ENCODE data around the gene ARHGEF19. TPM values are rescaled to one million over a fixed set of nuclear protein-coding genes. Genes with fewer than 3 reads are reported as not detected.

ARHGEF19 gene
- total RNA-seq, 5 donors from 2014 or later (not counting 1 experiment from before 2014, with no cell fraction given): 7.0 to 17.6 (median 12.3) TPM

- H3K4me1 Mint-ChIP-seq: peaks cover 9 to 14% (median 10%) of the 10 kb centered on the region in 3 donors
- H3K9me3 Mint-ChIP-seq: no peaks in the 10 kb centered on the region
- peaks cover 0 to 11% of the 10 kb centered on the region in 2 donors for H3K27me3 Mint-ChIP-seq
- ChIA-PET POLR2A (no interaction called here), CTCF (interaction anchor here in 1 of 2 donors (0.7 to 1.6 kb wide), 2 partner anchors 95 to 103 kb away, joined by 6 read pairs; no protein-coding TSS in a partner anchor)
- H3K27ac ChIP-seq (ENCODE audit: low read length): no peak overlapping the region
- no peak for ATAC-seq (replicated peaks in 1 of 4)
- H3K9me3 ChIP-seq: no peaks in the 10 kb centered on the region
- no peaks in the 10 kb centered on the region for H3K36me3 ChIP-seq (ENCODE audit: control insufficient read depth in 2 of 2, extremely low read depth in 1 of 2, insufficient read depth in 1 of 2, low read length in 1 of 2)
- peaks cover 0 to 67% of the 10 kb centered on the region in 2 experiments for H3K27me3 ChIP-seq (replicated peaks in 1 of 2; ENCODE audit: control insufficient read depth in 2 of 2, extremely low read depth in 1 of 2, insufficient read depth in 2 of 2, low read length in 1 of 2)
- no peak overlapping the region for H3K4me3 Mint-ChIP-seq
- no peak for DNase-seq
- H3K4me3 ChIP-seq (ENCODE audit: control insufficient read depth in 1 of 2, extremely low read depth in 1 of 2, low read length in 1 of 2): no peak overlapping the region
- peaks cover 7 to 10% of the 10 kb centered on the region in 2 experiments for H3K4me1 ChIP-seq (ENCODE audit: control insufficient read depth in 1 of 2, extremely low read depth in 1 of 2, insufficient read depth in 2 of 2, low read length in 2 of 2)
- H3K27ac Mint-ChIP-seq: no peak overlapping the region
- no peaks in the 10 kb centered on the region for H3K36me3 Mint-ChIP-seq
- 81% methylated on average over 12 of the region's 12 CpGs for WGBS (ENCODE audit: insufficient coverage)
Observed at GRCh38 chr1:16173447-16174260, 38.8 kb downstream of the ARHGEF19 start.

- Mint-ChIP-seq H3K36me3 (no peaks in the 10 kb centered on the region), H3K9me3 (no peaks in the 10 kb centered on the region), H3K4me3 (no peak overlapping the region), H3K4me1 (peaks cover 15 to 21% (median 17%) of the 10 kb centered on the region in 3 donors), H3K27ac (no peak overlapping the region), H3K27me3 (peaks cover 0 to 10% of the 10 kb centered on the region in 2 donors)
- H3K4me1 ChIP-seq (ENCODE audit: control insufficient read depth in 1 of 2, extremely low read depth in 1 of 2, insufficient read depth in 2 of 2, low read length in 2 of 2): peaks cover 9 to 17% of the 10 kb centered on the region in 2 experiments
- DNase-seq: no peak
- ChIA-PET POLR2A (no interaction called here), CTCF (interaction anchor here in 1 of 2 donors (0.7 to 1.6 kb wide), 2 partner anchors 94 to 102 kb away, joined by 6 read pairs; no protein-coding TSS in a partner anchor)
- WGBS (ENCODE audit: insufficient coverage): 91% methylated on average over 4 of the region's 14 CpGs
- peaks cover 0 to 69% of the 10 kb centered on the region in 2 experiments for H3K27me3 ChIP-seq (replicated peaks in 1 of 2; ENCODE audit: control insufficient read depth in 2 of 2, extremely low read depth in 1 of 2, insufficient read depth in 2 of 2, low read length in 1 of 2)
- H3K9me3 ChIP-seq: no peaks in the 10 kb centered on the region
- no peak for ATAC-seq (replicated peaks in 1 of 4)
- no peaks in the 10 kb centered on the region for H3K36me3 ChIP-seq (ENCODE audit: control insufficient read depth in 2 of 2, extremely low read depth in 1 of 2, insufficient read depth in 1 of 2, low read length in 1 of 2)
- H3K27ac ChIP-seq (ENCODE audit: low read length): no peak overlapping the region
- no peak overlapping the region for H3K4me3 ChIP-seq (ENCODE audit: control insufficient read depth in 1 of 2, extremely low read depth in 1 of 2, low read length in 1 of 2)
Observed at GRCh38 chr1:16172964-16173446, 39.4 kb downstream of the ARHGEF19 start.

GRCh38 chr1:16172218-16172830 lies 40.1 kb downstream of the ARHGEF19 start:
- Histone ChIP-seq H3K36me3 (ENCODE audit: control insufficient read depth in 2 of 2, extremely low read depth in 1 of 2, insufficient read depth in 1 of 2, low read length in 1 of 2) (no peaks in the 10 kb centered on the region), H3K4me3 (ENCODE audit: control insufficient read depth in 1 of 2, extremely low read depth in 1 of 2, low read length in 1 of 2) (no peak overlapping the region), H3K27me3 (replicated peaks in 1 of 2; ENCODE audit: control insufficient read depth in 2 of 2, extremely low read depth in 1 of 2, insufficient read depth in 2 of 2, low read length in 1 of 2) (peaks cover 0 to 64% of the 10 kb centered on the region in 2 experiments), H3K4me1 (ENCODE audit: control insufficient read depth in 1 of 2, extremely low read depth in 1 of 2, insufficient read depth in 2 of 2, low read length in 2 of 2) (peaks cover 9 to 23% of the 10 kb centered on the region in 2 experiments), H3K27ac (ENCODE audit: low read length) (no peak overlapping the region), H3K9me3 (no peaks in the 10 kb centered on the region)
- ATAC-seq (replicated peaks in 1 of 4): no peak
- no peak for DNase-seq
- Mint-ChIP-seq H3K4me3 (no peak overlapping the region), H3K27me3 (peaks cover 0 to 8% of the 10 kb centered on the region in 2 donors), H3K36me3 (no peaks in the 10 kb centered on the region), H3K4me1 (peaks cover 15 to 21% (median 17%) of the 10 kb centered on the region in 3 donors), H3K9me3 (no peaks in the 10 kb centered on the region), H3K27ac (no peak overlapping the region)
- ChIA-PET CTCF (interaction anchor here (0.6 to 0.8 kb wide), 2 partner anchors 66 to 427 kb away, joined by 3 read pairs; no protein-coding TSS in a partner anchor), POLR2A (no interaction called here)
- WGBS (ENCODE audit: insufficient coverage): 84% methylated on average over 8 of the region's 15 CpGs

GRCh38 chr1:16171314-16172151 lies 40.9 kb downstream of the ARHGEF19 start:
- ATAC-seq (replicated peaks in 1 of 4) (no peak), DNase-seq (no peak)
- peaks cover 0 to 6% of the 10 kb centered on the region in 2 donors for H3K27me3 Mint-ChIP-seq
- Histone ChIP-seq H3K4me3 (ENCODE audit: control insufficient read depth in 1 of 2, extremely low read depth in 1 of 2, low read length in 1 of 2) (no peak overlapping the region), H3K9me3 (no peaks in the 10 kb centered on the region), H3K27ac (ENCODE audit: low read length) (no peak overlapping the region), H3K27me3 (replicated peaks in 1 of 2; ENCODE audit: control insufficient read depth in 2 of 2, extremely low read depth in 1 of 2, insufficient read depth in 2 of 2, low read length in 1 of 2) (peaks cover 0 to 59% of the 10 kb centered on the region in 2 experiments), H3K4me1 (ENCODE audit: control insufficient read depth in 1 of 2, extremely low read depth in 1 of 2, insufficient read depth in 2 of 2, low read length in 2 of 2) (peaks cover 11 to 28% of the 10 kb centered on the region in 2 experiments), H3K36me3 (ENCODE audit: control insufficient read depth in 2 of 2, extremely low read depth in 1 of 2, insufficient read depth in 1 of 2, low read length in 1 of 2) (no peaks in the 10 kb centered on the region)
- ChIA-PET POLR2A (no interaction called here), CTCF (interaction anchor here (0.6 to 0.8 kb wide), 2 partner anchors 67 to 428 kb away, joined by 3 read pairs; no protein-coding TSS in a partner anchor)
- 88% methylated on average over 15 of the region's 19 CpGs for WGBS (ENCODE audit: insufficient coverage)
- H3K27ac Mint-ChIP-seq: no peak overlapping the region
- H3K9me3 Mint-ChIP-seq: no peaks in the 10 kb centered on the region
- H3K4me1 Mint-ChIP-seq: peaks cover 15 to 28% (median 17%) of the 10 kb centered on the region in 3 donors
- no peaks in the 10 kb centered on the region for H3K36me3 Mint-ChIP-seq
- no peak overlapping the region for H3K4me3 Mint-ChIP-seq

- Histone ChIP-seq H3K4me1 (ENCODE audit: control insufficient read depth in 1 of 2, extremely low read depth in 1 of 2, insufficient read depth in 2 of 2, low read length in 2 of 2) (peaks cover 14 to 40% of the 10 kb centered on the region in 2 experiments), H3K4me3 (ENCODE audit: control insufficient read depth in 1 of 2, extremely low read depth in 1 of 2, low read length in 1 of 2) (no peak overlapping the region), H3K36me3 (ENCODE audit: control insufficient read depth in 2 of 2, extremely low read depth in 1 of 2, insufficient read depth in 1 of 2, low read length in 1 of 2) (no peaks in the 10 kb centered on the region), H3K9me3 (no peaks in the 10 kb centered on the region), H3K27ac (ENCODE audit: low read length) (no peak overlapping the region), H3K27me3 (replicated peaks in 1 of 2; ENCODE audit: control insufficient read depth in 2 of 2, extremely low read depth in 1 of 2, insufficient read depth in 2 of 2, low read length in 1 of 2) (peaks cover 0 to 54% of the 10 kb centered on the region in 2 experiments)
- Mint-ChIP-seq H3K36me3 (no peaks in the 10 kb centered on the region), H3K4me1 (peaks cover 26 to 39% (median 30%) of the 10 kb centered on the region in 3 donors), H3K27ac (no peak overlapping the region), H3K9me3 (no peaks in the 10 kb centered on the region), H3K4me3 (no peak overlapping the region), H3K27me3 (peaks cover 0 to 6% of the 10 kb centered on the region in 2 donors)
- 80% methylated on average over 1 of the region's 3 CpGs for WGBS (ENCODE audit: insufficient coverage)
- DNase-seq (no peak), ATAC-seq (replicated peaks in 1 of 4) (no peak)
- ChIA-PET POLR2A (interaction anchor here in 1 of 2 donors (0.6 kb wide), 1 partner anchor 44 kb away, joined by 3 read pairs; no protein-coding TSS in a partner anchor), CTCF (no interaction called here)
Observed at GRCh38 chr1:16170283-16170673, 42.2 kb downstream of the ARHGEF19 start.

All from T-cell (primary cell).